ENCODE data around the gene GZMM.

Gene GZMM

DNA sequence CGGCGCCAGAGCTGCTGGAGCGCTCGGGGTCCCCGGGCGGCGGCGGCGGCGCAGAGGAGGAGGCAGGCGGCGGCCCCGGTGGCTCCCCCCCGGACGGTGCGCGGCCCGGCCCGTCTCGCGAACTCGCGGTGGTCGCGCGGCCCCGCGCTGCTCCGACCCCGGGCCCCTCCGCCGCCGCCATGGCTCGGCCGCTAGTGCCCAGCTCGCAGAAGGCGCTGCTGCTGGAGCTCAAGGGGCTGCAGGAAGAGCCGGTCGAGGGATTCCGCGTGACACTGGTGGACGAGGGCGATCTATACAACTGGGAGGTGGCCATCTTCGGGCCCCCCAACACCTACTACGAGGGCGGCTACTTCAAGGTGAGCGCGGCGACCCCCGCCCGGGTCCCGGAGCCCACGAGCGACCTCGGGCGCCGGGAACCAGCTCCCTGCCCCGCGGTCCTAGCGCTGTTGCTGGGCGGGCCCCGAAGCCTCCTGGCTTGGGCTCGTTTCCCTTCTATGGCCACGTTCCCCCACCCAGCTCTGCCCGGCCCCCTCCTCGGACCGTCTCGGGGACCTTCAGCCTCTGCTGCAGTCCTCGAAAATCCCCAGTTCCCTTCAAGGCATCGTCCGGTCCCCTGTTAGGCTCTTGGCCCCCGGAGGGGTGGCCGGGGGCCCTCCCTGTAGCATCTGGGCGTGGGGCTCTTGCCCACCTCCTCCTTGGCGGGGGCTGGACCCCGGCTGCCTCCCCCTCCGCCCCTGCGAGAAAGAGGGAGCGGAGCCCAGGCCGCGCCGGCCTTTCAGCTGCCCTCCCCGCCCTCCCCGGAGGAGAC lies 11.9 kb upstream of the GZMM start, which contains the start of gene CDC34:
TSS of gene CDC34 (plus strand) at position 8 of the 808 bp plus-strand sequence. CDS start at position 180, 172 bp downstream.
- peaks cover 0 to 13% of the 10 kb centered on the region in 2 donors for H3K36me3 ChIP-seq (ENCODE audit: control insufficient read depth in 1 of 2, insufficient read depth in 2 of 2, low read length in 2 of 2)
- peak within 1 kb of the TSS; percentile 74 to 96 for H3K4me3 ChIP-seq (ENCODE audit: low read depth in 1 of 2, low read length in 2 of 2)
- H3K9me3 ChIP-seq (ENCODE audit: control insufficient read depth in 1 of 2, low read length in 2 of 2): no peaks in the 10 kb centered on the region
- no peaks in the 10 kb centered on the region for H3K27me3 ChIP-seq (ENCODE audit: low read depth, low read length)
- H3K4me1 ChIP-seq (ENCODE audit: control insufficient read depth in 1 of 2, insufficient read depth in 2 of 2, low read length in 2 of 2): peaks cover 11 to 24% of the 10 kb centered on the region in 2 donors
- peak within 1 kb of the TSS; percentile 77 for H3K27ac ChIP-seq (ENCODE audit: low read length)

DNA sequence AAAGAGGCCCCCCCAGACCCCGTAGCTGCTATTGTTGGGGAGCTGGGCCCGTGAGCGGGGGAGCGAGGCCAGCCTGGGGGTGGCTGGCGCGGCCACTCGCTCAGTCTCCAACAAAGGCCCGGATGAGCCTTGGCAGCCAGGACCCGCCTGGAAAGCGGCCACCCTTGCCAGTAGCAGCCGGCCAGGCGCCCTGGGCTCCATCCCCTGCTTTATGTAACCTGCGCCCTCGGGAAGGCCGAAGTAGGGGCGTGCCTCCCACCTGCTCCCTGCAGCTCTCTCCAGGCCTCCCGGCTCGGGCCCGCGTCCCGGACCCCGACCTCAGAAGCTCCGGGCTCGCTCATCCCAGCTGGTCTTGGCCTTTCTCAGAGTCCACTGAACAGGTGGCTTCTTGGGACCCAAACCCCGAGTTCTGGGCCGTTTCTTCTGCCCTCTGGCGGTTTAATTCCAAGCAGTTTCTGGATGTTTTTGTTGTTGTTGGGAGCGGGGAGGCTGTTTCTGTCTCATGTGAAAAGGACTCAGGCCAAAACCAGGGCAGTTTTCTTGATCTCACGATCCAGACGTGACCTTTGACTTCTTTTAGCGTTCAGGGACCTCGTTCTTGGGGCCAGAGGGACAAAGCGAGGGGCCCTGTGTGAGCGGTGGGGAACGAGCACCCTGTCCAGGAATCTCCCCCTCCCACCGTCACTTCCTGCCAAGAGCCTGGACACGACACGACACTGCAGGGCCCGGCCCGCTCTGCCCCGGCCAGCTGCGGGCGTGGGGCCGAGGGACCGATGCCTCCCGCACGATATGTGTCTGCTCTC lies 11.1 kb upstream of the GZMM start:
- H3K9me3 ChIP-seq (ENCODE audit: control insufficient read depth in 1 of 2, low read length in 2 of 2): no peaks in the 10 kb centered on the region
- peaks cover 0 to 17% of the 10 kb centered on the region in 2 donors for H3K36me3 ChIP-seq (ENCODE audit: control insufficient read depth in 1 of 2, insufficient read depth in 2 of 2, low read length in 2 of 2)
- peak overlapping the region; percentile 77 for H3K27ac ChIP-seq (ENCODE audit: low read length)
- H3K4me1 ChIP-seq (ENCODE audit: control insufficient read depth in 1 of 2, insufficient read depth in 2 of 2, low read length in 2 of 2): peaks cover 11 to 24% of the 10 kb centered on the region in 2 donors
- peak overlapping the region; percentile 74 to 96 for H3K4me3 ChIP-seq (ENCODE audit: low read depth in 1 of 2, low read length in 2 of 2)
- no peaks in the 10 kb centered on the region for H3K27me3 ChIP-seq (ENCODE audit: low read depth, low read length)

DNA sequence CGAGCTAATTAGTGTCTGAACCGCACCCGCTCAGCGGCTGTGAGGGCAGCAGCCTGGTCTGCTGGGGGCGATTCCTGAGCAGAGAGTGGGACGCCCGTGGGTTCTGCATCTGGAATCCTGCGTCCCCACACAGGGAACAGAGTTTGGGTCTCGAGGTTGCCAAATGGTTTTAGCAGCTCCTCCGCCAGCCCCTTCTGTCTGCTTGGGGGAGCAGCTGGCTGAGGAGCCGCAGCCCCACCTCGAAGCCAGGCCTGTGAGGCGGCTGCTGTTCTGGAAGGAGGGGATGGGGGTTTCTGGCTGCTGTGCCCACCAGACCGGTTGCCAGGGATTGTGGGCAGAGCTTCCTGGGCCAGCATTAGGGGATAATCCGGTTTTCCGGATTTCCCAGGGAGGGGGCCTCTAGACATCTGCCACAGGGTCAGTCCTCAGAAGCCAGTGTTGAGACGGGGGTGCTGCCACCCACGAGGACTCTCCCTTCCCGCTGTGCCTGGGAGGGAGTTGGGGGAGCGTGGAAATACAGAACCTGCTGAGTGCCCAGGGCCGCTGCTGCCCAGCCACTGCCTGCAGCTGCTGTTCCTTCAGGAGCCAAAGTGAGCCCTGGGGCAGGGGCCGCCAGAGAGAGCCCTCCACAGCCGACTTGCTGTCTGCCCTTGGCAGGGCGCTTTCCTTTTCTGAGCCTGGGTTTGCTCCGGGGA lies 10.3 kb upstream of the GZMM start:
- no peaks in the 10 kb centered on the region for H3K27me3 ChIP-seq (ENCODE audit: low read depth, low read length)
- H3K27ac ChIP-seq (ENCODE audit: low read length): peak overlapping the region; percentile 77
- H3K9me3 ChIP-seq (ENCODE audit: control insufficient read depth in 1 of 2, low read length in 2 of 2): no peaks in the 10 kb centered on the region
- peak overlapping the region; percentile 74 to 96 for H3K4me3 ChIP-seq (ENCODE audit: low read depth in 1 of 2, low read length in 2 of 2)
- peaks cover 11 to 24% of the 10 kb centered on the region in 2 donors for H3K4me1 ChIP-seq (ENCODE audit: control insufficient read depth in 1 of 2, insufficient read depth in 2 of 2, low read length in 2 of 2)
- H3K36me3 ChIP-seq (ENCODE audit: control insufficient read depth in 1 of 2, insufficient read depth in 2 of 2, low read length in 2 of 2): peaks cover 0 to 25% of the 10 kb centered on the region in 2 donors

DNA sequence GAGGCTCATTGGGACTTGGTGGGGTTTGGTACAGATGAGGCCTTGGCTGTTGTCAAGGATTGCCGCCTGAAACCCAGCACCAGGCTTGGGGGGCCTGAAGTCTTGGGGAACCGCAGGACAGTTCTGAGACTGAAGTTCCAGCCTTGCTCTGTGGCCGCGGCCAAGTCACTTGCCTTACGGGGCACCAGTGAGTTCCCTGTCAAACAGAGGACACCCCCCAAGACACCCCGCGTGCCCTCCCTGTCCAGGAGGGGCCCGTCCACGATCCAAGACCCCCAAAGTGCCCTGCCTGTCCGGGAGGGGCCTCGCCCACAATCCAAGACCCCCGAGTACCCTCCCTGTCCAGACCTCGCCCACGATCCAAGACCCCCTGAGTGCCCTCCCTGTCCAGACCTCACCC lies 9.8 kb upstream of the GZMM start:
- Histone ChIP-seq H3K27me3 (ENCODE audit: low read depth, low read length) (no peaks in the 10 kb centered on the region), H3K9me3 (ENCODE audit: control insufficient read depth in 1 of 2, low read length in 2 of 2) (no peaks in the 10 kb centered on the region), H3K36me3 (ENCODE audit: control insufficient read depth in 1 of 2, insufficient read depth in 2 of 2, low read length in 2 of 2) (peaks cover 0 to 30% of the 10 kb centered on the region in 2 donors), H3K4me3 (ENCODE audit: low read depth in 1 of 2, low read length in 2 of 2) (peak overlapping the region; percentile 74 to 96), H3K27ac (ENCODE audit: low read length) (no peak overlapping the region), H3K4me1 (ENCODE audit: control insufficient read depth in 1 of 2, insufficient read depth in 2 of 2, low read length in 2 of 2) (peaks cover 11 to 24% of the 10 kb centered on the region in 2 donors)

DNA sequence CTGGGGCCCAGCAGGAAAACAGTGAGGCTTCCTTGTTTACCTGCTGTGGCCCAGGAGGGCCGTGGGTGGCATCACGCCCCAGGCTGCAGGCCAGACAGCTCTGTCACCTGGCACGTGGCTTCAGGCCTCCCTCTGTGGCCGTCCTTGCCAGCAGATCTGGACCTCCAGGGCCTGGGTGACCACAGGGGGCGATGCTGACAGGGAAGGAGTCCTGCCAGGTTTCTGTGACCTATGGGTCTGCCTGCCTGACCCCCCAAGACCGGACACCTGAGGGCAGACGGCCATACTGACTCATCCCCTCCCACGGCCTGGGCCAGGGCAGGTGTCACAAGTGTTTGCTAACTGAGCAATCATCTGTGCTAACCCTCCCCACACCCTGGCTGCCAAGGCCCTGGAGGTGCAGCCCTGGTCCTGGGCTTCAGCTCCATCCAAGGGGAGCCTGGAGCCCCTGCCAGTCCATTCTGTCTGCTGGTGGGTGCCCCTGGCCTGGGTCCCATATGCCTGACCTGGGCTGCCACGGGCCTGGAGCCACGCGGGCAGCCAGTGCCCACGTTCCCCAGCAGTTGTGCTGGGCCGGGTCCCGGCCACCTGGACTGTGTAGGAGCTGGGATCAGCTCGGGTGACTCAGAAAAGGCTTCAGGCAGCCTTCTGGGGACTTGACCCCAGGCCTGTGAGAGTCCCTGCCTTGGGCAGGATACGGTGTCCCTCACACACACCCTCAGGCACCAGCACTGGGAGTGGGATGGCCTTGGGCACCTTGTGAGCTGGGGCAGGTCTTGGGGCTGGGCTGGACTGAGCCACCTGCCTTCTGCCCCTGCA lies 8.6 kb upstream of the GZMM start:
- Histone ChIP-seq H3K27me3 (ENCODE audit: low read depth, low read length) (no peaks in the 10 kb centered on the region), H3K9me3 (ENCODE audit: control insufficient read depth in 1 of 2, low read length in 2 of 2) (no peaks in the 10 kb centered on the region), H3K27ac (ENCODE audit: low read length) (no peak overlapping the region), H3K4me3 (ENCODE audit: low read depth in 1 of 2, low read length in 2 of 2) (no peak overlapping the region), H3K36me3 (ENCODE audit: control insufficient read depth in 1 of 2, insufficient read depth in 2 of 2, low read length in 2 of 2) (peaks cover 4 to 38% of the 10 kb centered on the region in 2 donors), H3K4me1 (ENCODE audit: control insufficient read depth in 1 of 2, insufficient read depth in 2 of 2, low read length in 2 of 2) (peaks cover 11 to 24% of the 10 kb centered on the region in 2 donors)

DNA sequence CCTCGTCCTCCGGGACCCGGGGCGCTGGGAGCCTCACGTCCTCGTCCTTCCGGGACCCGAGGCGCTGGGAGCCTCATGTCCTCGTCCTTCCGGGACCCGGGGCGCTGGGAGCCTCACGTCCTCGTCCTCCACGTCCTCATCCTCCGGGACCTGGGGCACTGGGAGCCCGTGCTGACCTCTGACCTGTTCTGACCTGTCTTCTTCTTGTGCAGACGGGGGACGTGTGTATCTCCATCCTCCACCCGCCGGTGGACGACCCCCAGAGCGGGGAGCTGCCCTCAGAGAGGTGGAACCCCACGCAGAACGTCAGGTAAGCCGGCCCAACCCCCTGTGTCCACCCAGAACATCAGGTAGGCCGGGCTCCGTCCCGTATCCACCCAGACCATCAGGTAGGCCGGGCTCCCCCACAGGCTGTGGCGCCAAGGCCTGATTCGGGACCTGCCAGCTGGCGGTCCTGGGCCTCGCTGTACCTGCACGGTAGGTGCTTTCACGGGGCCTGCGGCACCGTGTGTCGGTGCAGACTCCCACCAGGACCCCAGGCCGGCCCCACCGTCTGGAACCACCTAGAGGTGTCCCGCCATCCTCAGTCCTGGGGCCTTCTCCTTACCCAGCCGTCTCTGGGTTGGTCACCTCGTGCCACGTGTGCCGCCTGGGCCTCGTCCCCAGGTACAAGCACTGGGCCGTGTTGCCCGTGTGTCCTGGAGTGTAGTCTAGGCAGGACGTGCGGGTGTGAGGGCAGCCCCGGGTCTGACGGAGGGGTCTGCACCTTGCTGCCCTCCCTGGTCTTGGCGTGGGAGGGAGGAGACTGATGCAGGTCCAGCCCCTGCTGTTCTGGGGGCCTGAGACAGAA lies 7.6 kb upstream of the GZMM start:
- Histone ChIP-seq H3K9me3 (ENCODE audit: control insufficient read depth in 1 of 2, low read length in 2 of 2) (no peaks in the 10 kb centered on the region), H3K27me3 (ENCODE audit: low read depth, low read length) (no peaks in the 10 kb centered on the region), H3K4me1 (ENCODE audit: control insufficient read depth in 1 of 2, insufficient read depth in 2 of 2, low read length in 2 of 2) (peaks cover 11 to 24% of the 10 kb centered on the region in 2 donors), H3K4me3 (ENCODE audit: low read depth in 1 of 2, low read length in 2 of 2) (no peak overlapping the region), H3K27ac (ENCODE audit: low read length) (no peak overlapping the region), H3K36me3 (ENCODE audit: control insufficient read depth in 1 of 2, insufficient read depth in 2 of 2, low read length in 2 of 2) (peaks cover 4 to 45% of the 10 kb centered on the region in 2 donors)

DNA sequence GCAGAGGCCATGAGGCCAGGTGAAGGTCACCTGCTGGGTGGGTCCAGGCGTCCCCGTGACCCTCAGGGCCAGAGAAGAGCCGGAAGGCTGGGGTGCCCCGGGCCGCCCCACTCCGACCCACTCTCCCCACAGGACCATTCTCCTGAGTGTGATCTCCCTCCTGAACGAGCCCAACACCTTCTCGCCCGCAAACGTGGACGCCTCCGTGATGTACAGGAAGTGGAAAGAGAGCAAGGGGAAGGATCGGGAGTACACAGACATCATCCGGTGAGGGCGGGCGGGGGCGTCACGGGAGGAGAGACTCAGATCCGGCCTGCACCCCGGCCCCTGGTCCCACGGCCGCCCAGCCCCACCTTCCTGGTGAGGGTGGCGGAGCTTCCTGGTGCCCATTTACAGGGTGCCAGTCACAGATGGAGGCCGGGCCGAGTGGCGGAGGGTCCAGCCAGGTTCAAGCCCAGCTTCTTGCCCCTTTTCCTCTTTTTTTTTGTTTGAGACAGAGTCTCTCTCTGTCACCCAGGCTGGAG lies 6.9 kb upstream of the GZMM start:
- Histone ChIP-seq H3K9me3 (ENCODE audit: control insufficient read depth in 1 of 2, low read length in 2 of 2) (no peaks in the 10 kb centered on the region), H3K36me3 (ENCODE audit: control insufficient read depth in 1 of 2, insufficient read depth in 2 of 2, low read length in 2 of 2) (peaks cover 4 to 52% of the 10 kb centered on the region in 2 donors), H3K4me1 (ENCODE audit: control insufficient read depth in 1 of 2, insufficient read depth in 2 of 2, low read length in 2 of 2) (peaks cover 11 to 24% of the 10 kb centered on the region in 2 donors), H3K27ac (ENCODE audit: low read length) (no peak overlapping the region), H3K27me3 (ENCODE audit: low read depth, low read length) (no peaks in the 10 kb centered on the region), H3K4me3 (ENCODE audit: low read depth in 1 of 2, low read length in 2 of 2) (no peak overlapping the region)

DNA sequence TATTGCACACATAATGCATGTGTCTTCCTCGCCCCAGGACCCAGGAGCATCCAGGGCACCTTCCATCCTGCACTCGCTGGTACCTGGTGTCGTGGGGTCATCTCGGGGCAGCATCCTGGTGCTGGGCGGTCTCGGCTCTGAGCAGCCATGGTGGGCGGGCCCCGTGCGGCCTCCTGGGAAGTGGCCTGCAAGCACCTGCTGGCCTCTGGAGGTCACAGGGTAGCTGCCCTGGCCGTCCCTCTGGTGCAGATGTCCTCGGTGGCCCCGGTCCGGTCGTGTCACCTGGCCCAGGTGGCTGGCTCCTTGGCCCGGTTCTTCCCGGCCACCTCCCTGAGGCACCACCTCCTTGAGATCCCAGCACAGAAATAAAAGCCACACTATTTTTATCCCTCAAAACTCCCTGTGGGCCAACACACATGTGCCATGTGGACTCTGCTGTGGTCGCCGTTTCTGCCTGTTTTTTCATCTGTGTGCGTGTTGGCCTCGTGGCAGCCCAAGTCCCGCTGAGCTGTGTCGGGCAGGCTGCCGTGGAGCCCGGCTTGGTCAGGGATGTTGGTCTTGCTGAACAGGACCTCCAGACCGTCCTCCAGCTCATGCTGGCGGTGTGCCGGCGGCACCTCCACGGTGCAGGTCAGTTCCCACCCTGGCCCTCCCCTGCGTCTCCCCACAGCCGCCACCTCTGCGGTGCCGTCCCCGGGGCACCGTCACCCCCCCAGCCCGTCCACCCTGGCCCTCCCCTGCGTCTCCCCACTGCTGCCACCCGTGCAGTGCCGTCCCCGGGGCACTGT lies 5.0 kb upstream of the GZMM start:
- Histone ChIP-seq H3K4me1 (ENCODE audit: control insufficient read depth in 1 of 2, insufficient read depth in 2 of 2, low read length in 2 of 2) (peaks cover 3 to 17% of the 10 kb centered on the region in 2 donors), H3K27me3 (ENCODE audit: low read depth, low read length) (no peaks in the 10 kb centered on the region), H3K27ac (ENCODE audit: low read length) (no peak overlapping the region), H3K36me3 (ENCODE audit: control insufficient read depth in 1 of 2, insufficient read depth in 2 of 2, low read length in 2 of 2) (peaks cover 4 to 59% of the 10 kb centered on the region in 2 donors), H3K4me3 (ENCODE audit: low read depth in 1 of 2, low read length in 2 of 2) (no peak overlapping the region), H3K9me3 (ENCODE audit: control insufficient read depth in 1 of 2, low read length in 2 of 2) (no peaks in the 10 kb centered on the region)

DNA sequence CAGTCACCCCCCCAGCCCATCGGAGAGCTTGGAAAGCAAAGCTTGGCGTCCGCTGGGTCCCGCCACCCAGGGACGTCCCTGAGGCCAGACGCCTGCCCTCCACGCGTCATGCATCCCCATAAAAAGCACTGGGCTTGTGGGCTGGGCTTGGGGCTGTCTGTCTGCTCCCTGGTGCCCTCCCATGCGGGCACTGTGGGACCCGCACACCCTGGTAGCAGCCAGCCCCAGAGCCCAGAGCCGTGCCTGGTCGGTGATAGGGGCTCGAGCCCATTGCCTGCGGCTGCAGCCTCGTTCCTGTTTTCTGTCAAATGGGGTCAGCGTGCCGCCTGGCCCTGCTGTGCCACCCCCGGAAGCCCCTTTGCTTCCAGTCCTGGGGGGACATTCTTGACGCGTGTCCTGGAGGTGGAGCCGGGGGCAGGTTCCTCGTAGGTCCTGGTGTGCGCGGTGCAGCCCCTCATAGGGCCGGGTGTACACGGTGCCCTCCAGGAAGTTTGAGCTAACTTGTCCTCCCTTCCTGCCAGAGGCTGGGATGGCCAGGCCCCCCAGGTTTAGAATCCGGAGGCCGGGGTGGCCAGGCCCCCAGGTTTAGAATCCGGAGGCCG lies 4.3 kb upstream of the GZMM start:
- Histone ChIP-seq H3K36me3 (ENCODE audit: control insufficient read depth in 1 of 2, insufficient read depth in 2 of 2, low read length in 2 of 2) (peaks cover 4 to 59% of the 10 kb centered on the region in 2 donors), H3K4me3 (ENCODE audit: low read depth in 1 of 2, low read length in 2 of 2) (no peak overlapping the region), H3K9me3 (ENCODE audit: control insufficient read depth in 1 of 2, low read length in 2 of 2) (no peaks in the 10 kb centered on the region), H3K27ac (ENCODE audit: low read length) (no peak overlapping the region), H3K27me3 (ENCODE audit: low read depth, low read length) (no peaks in the 10 kb centered on the region), H3K4me1 (ENCODE audit: control insufficient read depth in 1 of 2, insufficient read depth in 2 of 2, low read length in 2 of 2) (peaks cover 0 to 10% of the 10 kb centered on the region in 2 donors)
